Epithelial cell of proximal tubule (primary cell): ENCODE data around the gene TMEM45A. TPM values are rescaled to one million over a fixed set of nuclear protein-coding genes. Genes with fewer than 3 reads are reported as not detected.

Experiments
- DNase-seq: peaks from one replicate; pipeline ENCODE4 v3.0.0-alpha.2; 2011; ENCODE audit warnings: low read depth
- H3K4me3 ChIP-seq: 2 replicates; pipeline ENCODE4 v1.5.1; 2011; ENCODE audit warnings: low read depth, mild to moderate bottlenecking, low read length
- total RNA-seq: library from RNA; depleted of rRNA; stranded (reverse); fragments of >200 nt; gene quantifications from 2 replicates; pipeline ENCODE4 v1.2.3, GENCODE V29; 2015
- TF ChIP-seq, protein P1 (sequence below): conservative IDR thresholded peaks from 2 replicates; pipeline ENCODE4 v1.5.1; 2012; ENCODE audit warnings: low read depth, mild to moderate bottlenecking, low read length

TMEM45A gene
- total RNA-seq, 1 donor from 2014 or later: 1.8 TPM

DNA sequence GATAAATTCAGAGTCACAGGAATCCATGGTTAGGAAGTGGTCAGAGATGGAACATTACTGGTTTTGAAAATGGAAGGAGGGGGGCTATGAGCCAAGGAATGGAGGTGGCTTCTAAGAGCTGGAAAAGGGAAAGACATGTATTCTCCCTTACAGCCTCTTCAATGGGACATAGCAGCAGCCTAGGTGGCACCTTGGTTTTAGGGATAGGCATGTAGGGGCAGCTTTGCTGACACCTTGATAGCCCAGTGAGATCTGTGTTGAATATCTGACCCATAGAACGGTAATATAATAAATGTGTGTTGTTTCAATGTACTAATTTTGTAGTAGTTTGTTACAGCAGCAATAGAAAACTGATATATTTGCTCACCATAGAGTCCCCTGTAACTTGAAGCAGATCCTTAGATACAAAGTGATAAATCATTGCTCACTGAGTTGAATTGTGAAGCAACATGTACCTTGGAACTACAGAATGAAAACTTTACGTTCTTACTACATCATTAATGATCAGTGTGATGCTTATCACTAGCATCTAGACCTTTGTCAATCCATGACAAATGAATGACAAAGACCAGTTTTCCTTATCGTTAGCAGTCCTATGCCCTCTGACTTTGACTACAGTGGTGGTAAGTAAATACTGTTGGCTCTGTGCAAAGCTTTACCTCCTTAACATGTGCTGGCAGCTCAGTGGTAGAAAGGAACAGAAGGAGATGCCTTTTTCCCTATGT lies 53.8 kb downstream of the TMEM45A start:
- no peak overlapping the region for H3K4me3 ChIP-seq
- TF ChIP-seq, protein P1, sequence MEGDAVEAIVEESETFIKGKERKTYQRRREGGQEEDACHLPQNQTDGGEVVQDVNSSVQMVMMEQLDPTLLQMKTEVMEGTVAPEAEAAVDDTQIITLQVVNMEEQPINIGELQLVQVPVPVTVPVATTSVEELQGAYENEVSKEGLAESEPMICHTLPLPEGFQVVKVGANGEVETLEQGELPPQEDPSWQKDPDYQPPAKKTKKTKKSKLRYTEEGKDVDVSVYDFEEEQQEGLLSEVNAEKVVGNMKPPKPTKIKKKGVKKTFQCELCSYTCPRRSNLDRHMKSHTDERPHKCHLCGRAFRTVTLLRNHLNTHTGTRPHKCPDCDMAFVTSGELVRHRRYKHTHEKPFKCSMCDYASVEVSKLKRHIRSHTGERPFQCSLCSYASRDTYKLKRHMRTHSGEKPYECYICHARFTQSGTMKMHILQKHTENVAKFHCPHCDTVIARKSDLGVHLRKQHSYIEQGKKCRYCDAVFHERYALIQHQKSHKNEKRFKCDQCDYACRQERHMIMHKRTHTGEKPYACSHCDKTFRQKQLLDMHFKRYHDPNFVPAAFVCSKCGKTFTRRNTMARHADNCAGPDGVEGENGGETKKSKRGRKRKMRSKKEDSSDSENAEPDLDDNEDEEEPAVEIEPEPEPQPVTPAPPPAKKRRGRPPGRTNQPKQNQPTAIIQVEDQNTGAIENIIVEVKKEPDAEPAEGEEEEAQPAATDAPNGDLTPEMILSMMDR: no peak
- DNase-seq: no peak

DNA sequence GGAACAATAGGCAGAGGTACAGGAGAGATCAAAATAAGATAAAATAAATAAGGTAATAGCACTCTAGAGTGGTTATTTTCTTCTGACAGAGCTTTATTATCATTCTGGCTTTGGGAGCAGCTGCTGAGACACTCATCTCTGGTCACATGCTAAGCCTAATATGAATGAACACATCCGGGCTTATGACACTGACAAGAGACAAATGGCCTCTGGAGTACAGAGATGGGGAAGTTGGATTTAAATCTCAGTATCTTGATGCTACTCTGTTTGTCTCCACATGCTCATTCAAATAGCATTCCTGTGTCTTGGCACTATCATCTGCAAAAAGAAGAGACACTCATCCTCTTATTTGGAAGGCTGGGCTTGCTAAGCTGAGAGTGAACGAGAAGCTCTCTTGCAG lies 55.6 kb downstream of the TMEM45A start:
- no peak overlapping the region for H3K4me3 ChIP-seq
- TF ChIP-seq, protein P1: no peak
- no peak for DNase-seq

- TF ChIP-seq, protein P1: no peak
- DNase-seq: no peak
- no peak overlapping the region for H3K4me3 ChIP-seq
Measured at GRCh38 chr3:100553618-100554372, 61.4 kb downstream of the TMEM45A start.

DNA sequence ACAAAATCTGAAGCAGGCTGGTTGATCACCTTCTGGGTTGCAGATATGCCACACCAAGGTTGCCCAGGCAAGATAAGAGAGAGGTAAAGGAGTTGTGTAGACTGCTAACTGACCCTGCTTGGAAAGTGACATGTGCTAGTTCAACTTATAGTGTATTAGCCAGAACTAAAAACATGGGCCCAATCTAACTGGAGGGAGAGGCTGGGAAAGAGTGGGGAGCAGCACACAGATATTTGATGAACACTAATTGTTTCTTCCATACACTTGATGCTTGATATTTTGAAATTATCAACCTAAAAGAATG lies 61.9 kb downstream of the TMEM45A start:
- no peak for DNase-seq
- TF ChIP-seq, protein P1: no peak
- no peak overlapping the region for H3K4me3 ChIP-seq

- TF ChIP-seq, protein P1: no peak
- no peak overlapping the region for H3K4me3 ChIP-seq
- no peak for DNase-seq
Measured at GRCh38 chr3:100556673-100557310, 64.4 kb downstream of the TMEM45A start.

DNA sequence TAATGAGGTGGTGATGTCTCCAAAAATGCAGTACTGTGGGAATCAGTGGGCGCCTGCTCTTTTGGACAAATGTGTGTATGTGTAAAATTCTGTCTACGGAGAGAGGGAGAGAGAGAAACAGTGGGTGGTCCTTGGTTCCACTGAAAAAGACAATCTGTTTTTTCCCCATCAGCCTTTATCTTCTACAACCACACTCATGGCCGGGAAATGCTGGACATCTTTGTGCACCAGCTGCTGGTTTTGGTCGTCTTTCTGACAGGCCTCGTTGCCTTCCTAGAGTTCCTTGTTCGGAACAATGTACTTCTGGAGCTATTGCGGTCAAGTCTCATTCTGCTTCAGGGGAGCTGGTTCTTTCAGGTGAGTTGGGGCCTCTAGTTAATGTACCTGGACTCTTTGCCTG lies 65.8 kb downstream of the TMEM45A start:
- no peak overlapping the region for H3K4me3 ChIP-seq
- TF ChIP-seq, protein P1: no peak
- DNase-seq: no peak
